GM19239 (cell line): ENCODE measurements around the gene HOXC13.

Source experiments
- DNase-seq: peaks from one replicate; pipeline ENCODE4 v3.0.0; 2011; ENCODE audit warnings: low spot score; ENCODE audit not compliant: insufficient read length
- FAIRE-seq: peaks from 2 replicates; lab custom pipeline; 2011; peaks lifted over from hg19 to GRCh38; lab: Jason Lieb, UNC

HOXC13 gene

DNA sequence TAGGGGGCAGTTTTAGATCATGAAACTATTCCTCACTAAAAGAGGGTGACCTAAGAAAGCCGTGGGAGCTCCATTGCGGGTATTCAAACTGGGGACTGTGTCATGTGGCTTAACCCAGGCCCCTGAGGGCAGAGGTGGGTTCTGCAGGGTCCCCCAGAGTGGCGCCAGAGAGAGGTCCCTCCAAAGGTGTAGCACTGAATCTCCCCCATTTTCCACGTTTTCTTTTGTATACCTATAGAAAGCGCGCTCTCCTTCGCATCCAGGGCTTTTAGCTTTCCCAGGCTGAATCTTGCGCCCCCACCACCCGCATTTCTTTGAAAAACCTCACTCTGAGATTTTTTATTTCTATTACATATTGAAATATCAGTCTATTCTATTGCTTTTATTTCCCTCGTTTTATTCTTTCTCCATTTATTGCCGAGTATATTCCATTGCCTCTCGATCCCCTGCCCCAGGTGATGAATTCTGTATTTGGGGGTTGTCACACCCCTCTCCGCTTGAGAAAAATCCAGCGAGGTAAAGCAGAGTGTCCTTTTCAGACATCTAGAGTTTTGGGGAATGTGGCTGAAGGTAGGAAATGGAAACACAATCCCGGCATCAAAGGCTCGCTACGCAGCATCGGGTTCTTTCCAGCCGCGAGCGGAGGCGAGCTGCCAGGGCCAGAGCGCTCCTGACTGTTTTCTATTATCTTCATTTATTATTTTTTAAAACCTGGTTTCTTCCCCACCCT is 870 bp upstream of the HOXC13 start:
- no peak for FAIRE-seq

DNA sequence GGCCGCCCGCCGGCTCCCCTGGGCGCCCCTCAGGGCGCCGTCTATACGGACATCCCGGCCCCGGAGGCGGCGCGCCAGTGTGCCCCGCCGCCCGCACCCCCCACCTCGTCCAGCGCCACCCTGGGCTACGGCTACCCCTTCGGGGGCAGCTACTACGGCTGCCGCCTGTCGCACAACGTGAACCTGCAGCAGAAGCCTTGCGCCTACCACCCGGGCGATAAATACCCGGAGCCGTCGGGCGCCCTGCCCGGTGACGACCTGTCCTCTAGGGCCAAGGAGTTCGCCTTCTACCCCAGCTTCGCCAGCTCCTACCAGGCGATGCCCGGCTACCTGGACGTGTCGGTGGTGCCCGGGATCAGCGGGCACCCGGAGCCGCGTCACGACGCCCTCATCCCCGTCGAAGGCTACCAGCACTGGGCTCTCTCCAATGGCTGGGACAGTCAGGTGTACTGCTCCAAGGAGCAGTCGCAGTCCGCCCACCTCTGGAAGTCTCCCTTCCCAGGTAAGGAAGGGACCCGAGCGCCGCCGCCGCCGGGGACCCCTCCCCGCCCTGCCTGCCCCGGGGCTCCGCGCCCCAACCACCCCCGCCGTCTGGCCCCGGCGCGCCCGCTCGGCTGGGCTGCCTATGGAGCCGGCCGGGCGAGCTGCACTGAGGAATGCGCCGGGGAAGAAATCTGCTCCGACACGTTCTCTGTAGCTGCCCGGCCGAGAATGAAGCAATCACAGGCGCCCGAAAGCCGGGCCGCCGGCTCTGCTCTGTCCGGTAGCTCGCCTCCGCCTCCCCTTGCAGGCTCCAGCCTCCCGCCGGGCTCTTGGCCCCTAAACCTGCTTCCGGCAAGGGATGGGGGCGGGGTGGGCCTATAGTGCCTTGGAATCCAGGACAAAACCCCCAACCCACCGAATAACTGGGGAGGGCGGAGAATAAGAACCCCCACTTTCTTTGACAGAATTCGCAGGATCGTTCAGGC is 794 bp downstream of the HOXC13 start:
- no peak for FAIRE-seq

More for the DNA sequence above, 870 bp upstream of the HOXC13 start:
- DNase-seq, result no peak

DNA sequence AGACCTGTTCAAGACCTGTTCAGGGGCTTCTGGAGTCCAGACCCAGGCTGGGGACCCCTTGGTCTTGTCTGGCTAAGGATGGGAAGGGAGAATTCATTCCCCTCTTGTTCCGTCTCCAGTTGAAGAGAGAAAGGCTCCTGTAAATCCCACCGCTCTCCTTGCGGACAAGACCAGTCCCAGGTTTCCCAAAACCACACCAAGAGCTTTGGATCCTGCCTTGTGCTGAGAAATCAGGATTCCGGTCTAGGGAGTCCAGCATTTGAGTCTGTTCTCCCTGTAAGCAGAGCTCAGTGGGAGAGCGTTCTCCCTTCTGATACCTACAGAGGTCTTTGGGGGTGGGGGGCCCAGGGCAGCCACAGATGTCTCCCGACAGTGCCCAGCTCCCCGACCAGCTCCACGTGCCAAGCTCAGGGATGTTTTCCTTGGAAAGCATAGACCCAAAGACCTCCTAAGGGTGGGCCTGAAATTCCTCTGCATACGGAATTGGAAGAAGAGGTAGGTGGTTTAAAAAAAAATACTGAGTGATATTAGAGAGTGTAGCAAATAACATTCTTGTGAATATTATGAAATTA is 1.9 kb downstream of the HOXC13 start:
- DNase-seq (no peak), FAIRE-seq (no peak)

More for the DNA sequence above, 794 bp downstream of the HOXC13 start:
- DNase-seq, result no peak

DNA sequence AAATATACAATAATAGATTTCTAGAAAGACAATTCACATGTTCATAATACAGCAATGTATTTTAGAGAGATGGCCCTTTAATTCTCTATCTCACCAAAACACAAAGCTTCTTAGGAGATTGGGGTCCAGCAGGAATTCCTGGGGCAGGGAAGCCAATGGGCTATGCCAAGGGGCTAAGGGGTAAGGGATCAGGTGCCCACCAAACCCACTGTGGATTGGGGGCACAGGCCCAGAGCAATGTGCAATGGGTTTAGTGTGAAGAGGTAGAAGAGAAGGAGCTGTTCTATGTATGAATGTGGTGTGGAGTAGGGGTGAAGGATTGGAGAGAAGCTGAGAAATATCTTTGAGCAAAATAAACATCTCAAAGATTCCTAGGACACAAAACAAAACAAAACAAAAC is 2.6 kb downstream of the HOXC13 start:
- no peak for FAIRE-seq
- no peak for DNase-seq

DNA sequence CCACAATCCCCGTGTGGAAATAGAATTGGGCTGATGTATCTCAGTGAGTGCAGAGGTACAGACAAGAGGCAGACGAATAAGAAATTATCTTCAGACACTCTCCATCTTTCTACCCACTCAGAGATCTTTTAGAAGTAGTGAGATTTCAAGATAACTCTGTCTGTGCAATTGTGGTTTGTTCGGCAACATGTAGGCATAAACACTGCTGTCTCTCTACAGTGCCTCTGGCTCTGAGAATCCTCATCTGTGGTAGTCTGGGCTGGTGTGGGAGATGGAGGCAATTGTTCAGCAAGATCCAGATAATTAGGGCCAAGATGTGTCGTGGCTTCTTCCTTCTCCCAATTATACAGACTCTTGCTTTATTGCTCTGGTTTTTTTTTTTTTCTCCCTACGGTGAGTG is 3.1 kb downstream of the HOXC13 start:
- no peak for DNase-seq
- no peak for FAIRE-seq

DNA sequence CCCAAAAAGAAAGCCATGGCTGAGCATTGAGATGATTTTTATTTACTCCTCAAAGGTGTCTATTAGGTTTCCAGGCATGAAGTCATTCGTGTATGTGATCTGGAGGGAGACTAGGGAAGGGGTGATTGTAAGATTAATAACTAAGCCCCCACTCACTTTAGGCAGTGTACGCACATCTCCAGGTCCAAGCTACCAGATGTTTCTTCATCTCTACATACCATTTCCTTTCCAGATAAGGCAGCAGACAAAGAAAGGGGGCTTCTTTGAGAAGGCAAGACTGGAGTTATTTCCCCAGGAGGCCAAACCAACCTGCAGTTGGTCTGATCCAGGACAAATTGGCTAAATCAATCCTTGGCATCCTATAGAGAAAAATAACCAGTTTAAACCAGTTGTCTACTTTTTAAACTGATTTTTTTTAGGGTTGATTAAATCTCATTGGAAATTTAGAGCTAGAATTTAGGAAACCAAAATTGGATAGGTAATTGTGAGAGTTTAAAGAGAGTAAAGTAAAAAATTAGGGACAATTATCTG is 3.9 kb downstream of the HOXC13 start:
- no peak for FAIRE-seq
- DNase-seq, result no peak

DNA sequence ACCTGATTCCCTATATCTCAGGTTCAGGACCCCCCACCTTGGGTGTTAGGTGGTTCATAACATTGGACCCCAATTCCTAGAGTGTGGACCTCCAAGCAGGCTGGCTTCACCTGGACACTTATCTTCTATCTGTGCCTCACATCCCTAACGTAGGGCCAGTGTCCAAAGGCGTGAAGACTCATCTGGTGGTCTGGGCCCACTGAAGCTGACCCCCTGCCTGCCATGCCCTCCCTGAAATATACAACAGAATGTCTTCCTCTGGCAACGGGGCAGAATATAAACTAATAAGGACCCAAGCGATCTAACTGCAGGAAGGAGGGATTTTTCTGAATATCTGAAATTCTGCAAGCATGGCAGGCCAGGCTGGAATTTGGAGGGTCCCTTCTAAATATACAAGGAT is 5.6 kb downstream of the HOXC13 start:
- no peak for DNase-seq
- no peak for FAIRE-seq

DNA sequence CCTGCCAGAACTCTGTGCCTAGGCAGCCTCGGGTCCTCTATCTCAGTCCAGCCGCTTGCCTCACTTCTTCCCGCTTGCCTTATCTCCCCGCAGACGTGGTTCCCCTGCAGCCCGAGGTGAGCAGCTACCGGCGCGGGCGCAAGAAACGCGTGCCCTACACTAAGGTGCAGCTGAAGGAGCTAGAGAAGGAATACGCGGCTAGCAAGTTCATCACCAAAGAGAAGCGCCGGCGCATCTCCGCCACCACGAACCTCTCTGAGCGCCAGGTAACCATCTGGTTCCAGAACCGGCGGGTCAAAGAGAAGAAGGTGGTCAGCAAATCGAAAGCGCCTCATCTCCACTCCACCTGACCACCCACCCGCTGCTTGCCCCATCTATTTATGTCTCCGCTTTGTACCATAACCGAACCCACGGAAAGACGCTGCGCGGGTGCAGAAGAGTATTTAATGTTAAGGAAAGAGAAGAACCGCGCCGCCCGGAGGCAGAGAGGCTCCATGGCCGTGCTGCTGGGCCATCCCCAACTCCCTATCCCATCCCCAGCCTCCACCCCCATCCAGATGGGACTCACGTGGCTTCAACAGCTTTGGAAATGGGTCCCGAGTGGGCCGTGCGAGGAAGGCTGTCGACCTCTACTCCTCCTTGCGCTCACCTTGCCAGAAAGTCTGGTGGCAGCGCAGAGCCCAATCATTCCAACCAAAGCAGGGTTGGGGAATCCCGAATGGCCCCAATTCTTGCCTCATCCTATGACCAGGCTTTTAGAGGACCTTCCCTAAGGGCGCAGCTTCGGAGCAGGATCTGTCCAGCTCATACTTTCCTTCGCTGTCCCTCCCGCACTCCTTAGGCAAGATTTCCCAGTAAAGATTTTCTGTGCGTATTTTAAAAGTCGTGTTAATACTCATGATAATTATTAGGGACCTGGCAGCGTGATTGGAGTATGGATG is 6.5 kb downstream of the HOXC13 start:
- FAIRE-seq (no peak), DNase-seq (no peak)

DNA sequence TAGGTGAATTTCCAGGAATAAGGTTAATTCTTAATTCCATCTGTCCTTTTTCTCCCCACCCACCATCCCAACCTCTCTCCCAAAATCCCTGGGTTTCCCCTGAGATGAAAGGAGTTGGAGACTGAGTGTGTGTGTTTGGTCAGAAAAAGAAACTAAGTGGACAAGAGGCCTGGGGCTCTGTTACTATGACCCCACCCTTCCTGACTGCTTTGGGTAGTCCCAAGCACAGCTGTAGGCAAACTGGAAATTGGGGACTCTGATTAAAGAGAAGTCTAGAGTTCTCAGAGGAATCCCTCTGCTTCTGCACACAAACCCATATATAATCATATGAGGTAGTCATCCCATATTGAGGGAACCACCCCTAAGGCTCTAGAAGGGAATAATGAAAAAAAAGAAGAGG is 9.1 kb downstream of the HOXC13 start:
- FAIRE-seq, result no peak
- no peak for DNase-seq

DNA sequence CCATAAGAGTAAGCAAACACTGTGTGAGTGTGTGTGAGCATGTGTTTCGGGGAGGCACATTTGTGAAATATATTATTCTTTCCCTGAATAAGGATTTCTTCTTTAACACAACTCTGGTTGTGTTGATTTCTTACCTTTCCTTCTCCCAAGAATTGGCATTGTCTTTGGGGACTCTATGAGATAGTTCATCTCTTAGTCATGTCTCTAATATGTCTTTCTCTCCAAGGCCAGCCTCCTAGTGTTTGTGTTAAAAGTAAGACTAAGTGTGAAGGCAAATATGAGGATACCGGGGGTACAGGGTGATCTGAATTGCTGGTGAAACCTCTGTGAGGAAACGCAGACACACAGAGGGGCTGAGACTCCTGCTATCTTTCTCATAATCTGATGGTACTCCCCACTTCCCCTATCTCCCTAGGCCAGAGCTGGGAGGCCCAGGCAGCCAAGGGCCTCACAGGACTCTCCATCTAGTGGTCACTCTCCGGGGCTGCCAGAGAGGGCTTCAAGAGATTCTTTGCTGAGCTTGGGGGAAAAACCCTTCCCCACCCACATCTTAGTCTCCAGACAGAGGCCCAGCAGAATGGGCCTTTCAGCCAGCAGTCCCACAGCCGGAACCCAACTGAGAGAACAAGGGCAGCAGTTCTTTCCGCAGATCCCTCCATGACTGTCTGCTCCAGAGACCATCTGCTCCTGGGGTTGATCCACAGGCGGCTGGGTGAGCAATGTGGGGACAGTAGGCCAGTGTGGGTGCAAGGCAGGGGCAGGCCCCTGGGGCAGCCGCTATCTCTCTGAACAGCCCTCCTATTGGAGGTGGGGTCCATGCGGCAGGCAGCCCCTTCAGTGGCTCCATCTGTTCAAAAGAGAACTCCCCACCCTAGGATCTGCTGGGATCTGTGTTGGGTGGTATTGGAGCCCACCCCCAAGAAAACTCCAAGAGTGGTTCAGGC is 10.3 kb downstream of the HOXC13 start:
- no peak for FAIRE-seq
- no peak for DNase-seq

DNA sequence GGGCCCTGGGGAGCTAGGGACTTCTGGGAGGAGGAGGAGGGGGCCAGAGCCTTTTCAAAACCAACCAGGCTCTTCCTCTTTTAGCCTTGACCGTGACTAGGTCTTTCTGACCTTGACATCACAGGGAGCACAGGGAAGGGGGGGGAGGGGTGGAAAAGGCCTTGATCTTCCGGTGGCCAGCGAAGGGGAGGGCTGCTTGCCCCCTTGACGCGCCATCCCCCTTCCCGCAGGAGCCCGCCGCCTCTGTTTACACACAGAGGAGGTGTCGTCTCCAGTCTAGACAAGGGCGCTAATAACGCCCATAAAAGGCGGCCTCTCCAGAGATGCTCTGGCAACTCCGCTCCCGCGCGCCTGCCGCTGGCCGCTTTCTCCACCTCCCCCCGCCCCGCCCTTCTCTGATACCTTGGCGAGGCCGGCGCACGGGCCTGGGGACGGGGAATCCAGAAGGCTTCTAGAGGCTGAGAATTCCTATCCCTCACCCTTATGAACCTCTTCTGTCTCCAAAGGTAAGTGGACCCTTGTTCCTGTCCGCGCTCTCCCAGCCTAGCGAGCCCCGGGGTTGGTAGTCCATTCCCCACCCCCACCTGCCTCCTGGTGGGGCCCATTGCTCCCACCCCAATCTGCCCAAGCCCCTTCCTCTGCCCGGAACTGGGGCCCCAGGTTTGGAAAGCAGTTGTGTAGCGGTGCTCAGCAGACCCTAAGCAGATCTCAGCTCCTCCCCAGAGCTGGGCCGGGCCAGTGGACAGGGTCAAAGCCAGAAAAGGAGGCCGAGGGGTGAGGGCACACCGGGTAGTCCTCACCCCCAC is 11.2 kb downstream of the HOXC13 start:
- no peak for FAIRE-seq
- no peak for DNase-seq

DNA sequence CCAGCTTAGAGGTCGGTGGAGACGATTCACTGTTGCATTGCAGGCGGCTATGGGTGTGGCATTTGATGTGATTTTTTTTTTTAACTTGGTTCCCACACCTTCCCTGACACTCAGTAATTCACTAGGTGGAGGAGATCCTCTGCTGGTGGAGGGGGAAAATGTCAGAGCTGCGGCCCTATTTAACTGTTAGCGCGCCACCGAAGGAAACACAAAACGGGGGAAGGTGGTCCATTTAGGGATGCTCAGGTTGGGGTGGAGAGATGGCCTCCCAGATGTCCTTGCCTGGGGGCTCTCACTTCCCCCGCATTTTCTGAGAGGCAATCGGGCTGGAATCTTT is 11.8 kb downstream of the HOXC13 start:
- DNase-seq (no peak), FAIRE-seq (no peak)

DNA sequence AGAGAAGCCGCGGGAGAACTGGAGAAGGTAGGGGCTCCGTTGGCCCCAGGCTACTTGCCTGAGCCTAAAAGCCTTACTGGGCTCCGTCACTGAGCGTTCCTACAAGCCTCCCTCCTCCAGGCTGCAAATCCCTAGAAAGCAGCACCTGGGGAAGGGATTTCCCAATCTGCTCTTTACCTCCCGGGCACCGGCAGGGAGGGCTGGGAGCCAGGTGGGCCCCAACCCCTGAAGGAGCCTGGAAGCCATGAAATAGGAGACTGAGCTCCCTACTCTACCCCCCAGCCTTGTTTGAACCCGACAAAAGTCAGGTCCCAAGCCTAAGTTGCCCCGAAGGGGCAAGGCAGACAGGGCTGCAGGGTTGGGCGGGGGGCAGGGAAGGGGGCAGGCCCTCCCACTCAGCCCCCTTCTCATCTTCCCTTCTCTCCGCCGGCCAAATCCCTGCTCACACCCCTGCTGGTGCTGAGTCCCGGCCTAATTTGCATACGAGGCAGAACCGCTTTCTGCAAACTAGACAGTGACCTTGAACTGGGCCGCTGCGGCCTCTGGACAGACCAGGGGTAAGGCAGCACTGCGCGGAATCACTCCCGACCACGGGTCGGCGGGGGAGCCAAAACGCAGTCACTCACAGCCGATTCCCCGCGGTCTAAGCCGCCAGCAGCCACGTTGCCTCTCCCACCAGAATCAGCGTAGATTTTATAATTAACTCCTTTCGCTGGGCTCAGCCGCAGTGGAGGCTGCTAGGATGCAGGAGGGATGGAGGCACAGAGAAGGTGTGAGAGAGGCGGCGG is 12.4 kb downstream of the HOXC13 start:
- no peak for FAIRE-seq

DNA sequence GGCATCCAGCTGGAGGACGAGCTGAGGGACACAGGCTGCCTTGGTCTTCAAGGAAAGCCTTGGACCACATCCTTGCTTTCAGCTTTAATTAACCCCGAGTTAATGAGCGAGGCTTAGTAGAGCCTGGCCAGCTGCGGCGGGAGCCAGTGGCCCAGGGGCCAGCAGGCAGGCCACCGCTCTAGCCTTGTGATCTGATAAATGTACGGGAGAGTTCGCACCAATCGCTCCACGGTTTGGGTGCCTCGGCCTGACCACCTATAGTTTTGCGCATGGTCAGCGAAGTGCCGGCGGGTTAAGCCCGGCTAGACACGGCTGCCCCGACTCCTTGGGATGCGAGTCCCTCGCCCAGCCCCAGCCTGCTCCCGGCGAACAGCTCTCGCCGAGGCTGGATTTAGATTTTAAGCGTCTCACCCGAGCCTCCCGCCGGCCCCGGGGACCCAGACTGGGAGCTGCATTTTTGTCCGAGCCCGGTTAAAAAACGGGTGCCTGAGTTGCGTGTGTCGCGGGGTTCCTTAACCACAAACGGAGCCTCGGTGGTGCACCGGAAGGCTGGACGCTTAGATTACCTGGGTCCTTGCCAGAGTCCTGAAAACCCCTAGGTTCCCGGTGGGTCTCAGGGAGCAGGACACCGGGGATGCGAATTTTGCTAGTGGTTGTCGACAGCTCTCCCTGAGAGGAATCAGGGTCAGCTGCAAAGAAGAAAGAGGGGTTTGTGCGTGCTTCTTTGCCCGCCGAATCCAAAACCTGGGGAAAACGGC is 13.1 kb downstream of the HOXC13 start:
- FAIRE-seq (no peak), DNase-seq (no peak)

More for the DNA sequence above, 12.4 kb downstream of the HOXC13 start:
- DNase-seq, result no peak

DNA sequence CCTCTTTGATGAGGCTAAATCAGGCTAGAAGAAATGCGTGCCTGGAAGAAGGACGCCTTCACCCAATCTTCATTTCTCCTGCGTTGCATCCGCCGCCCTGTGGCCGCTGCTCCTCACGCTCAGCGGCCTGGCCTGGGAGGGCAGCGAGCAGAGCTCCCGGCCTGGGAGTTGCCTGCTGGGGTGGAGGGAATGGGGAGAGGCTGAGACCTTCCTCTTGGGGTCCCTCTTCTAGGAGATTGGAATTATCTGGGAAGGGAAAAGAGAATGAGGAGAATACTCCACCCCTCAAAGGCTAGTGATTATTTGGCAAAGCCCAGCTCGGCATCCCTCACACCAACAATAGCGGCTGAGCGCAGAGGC is 13.7 kb downstream of the HOXC13 start:
- FAIRE-seq, result no peak
- DNase-seq, result no peak

DNA sequence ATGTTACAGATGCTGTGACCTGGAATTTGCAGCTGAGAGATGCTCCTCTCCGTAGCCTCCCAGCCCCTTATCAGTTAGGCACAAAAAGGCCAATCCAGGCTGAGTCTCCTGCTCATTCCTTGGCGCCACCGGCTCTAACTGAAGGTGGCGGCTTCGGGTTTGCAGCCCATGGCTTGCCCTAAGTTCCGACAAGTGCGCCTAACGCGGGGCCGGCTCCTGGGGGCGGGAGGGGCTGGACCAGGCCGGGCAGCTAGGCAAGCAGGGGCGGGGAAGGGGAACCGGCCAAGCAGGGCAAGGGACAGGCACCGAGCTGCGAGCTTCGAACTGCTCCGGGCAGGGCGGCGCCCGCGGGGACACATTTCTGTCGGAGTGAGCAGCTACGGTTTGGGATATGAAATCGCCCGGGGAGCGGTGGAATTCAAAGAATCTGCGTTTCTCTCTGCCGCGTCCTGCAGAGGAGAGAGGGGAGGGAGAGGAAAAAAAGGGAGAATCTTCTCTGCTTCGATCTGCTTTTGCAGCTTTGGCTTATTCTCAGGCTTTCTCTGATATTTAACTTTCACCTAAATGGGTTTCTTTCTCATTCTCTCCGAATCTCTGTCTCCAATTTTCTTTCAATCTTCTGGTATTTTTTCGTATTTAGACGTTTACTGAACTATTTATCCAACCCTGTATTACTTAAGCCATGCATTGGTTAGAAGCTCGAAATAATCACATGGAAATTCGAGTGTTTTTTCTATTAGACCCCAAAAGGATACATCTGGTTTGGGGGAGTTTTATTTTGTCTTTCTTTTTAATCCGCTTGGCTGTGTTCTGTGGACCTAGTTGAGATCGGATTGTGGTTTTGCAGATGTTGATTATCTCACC is 14.5 kb downstream of the HOXC13 start:
- no peak for DNase-seq
- no peak for FAIRE-seq
